GM12892 (cell line): Measurements from ENCODE around the gene ASB2.

ENCODE experiments used
- POLR2A ChIP-seq: IDR thresholded peaks from 2 replicates; pipeline ENCODE4 v1.6.1; 2011; ENCODE audit warnings: low read depth, low read length, control low read depth
- POLR2AphosphoS5 ChIP-seq: IDR thresholded peaks from 2 replicates; pipeline ENCODE4 v1.6.1; 2011; ENCODE audit warnings: low read depth, low read length, control low read depth
- TAF1 ChIP-seq: IDR thresholded peaks from 2 replicates; pipeline ENCODE4 v1.6.1; 2011; ENCODE audit warnings: low read depth, mild to moderate bottlenecking, control low read depth, low read length, borderline replicate concordance

- no peak for TF ChIP-seq TAF1
- TF ChIP-seq POLR2AphosphoS5 = no peak
- TF ChIP-seq POLR2A = no peak
These were observed 74.6 kb downstream of the ASB2 start for GRCh38 chr14:93901813-93902212.
